Neural cell (in vitro differentiated cells): ENCODE results near the gene AGPS.

Source experiments
- EP300 ChIP-seq: fragments of 450-650 bp; conservative IDR thresholded peaks from 2 replicates; pipeline ENCODE4 v1.6.1; 2014; ENCODE audit warnings: antibody characterized with exemption, mild to moderate bottlenecking, moderate library complexity; ENCODE audit not compliant: poor library complexity, severe bottlenecking
- EZH2 ChIP-seq: fragments of 200-600, 300-800 bp; shearing (Covaris generic), sonication (generic); IDR thresholded peaks from 2 replicates; pipeline ENCODE4 v1.6.1; 2014; ENCODE audit warnings: antibody characterized with exemption, low read length, borderline replicate concordance, mild to moderate bottlenecking; ENCODE audit not compliant: insufficient read depth, poor library complexity, severe bottlenecking
- POLR2AphosphoS5 ChIP-seq: IDR thresholded peaks from 2 replicates; pipeline ENCODE4 v1.6.1; 2012
- RAD21 ChIP-seq: fragments of 450-650 bp; conservative IDR thresholded peaks from 2 replicates; pipeline ENCODE4 v1.6.1; 2014; ENCODE audit warnings: antibody characterized with exemption, mild to moderate bottlenecking, moderate library complexity
- SMC3 ChIP-seq: fragments of 450-650 bp; conservative IDR thresholded peaks from 2 replicates; pipeline ENCODE4 v1.6.1; 2014; ENCODE audit warnings: antibody characterized with exemption, mild to moderate bottlenecking, moderate library complexity; ENCODE audit not compliant: poor library complexity
- TAF1 ChIP-seq: IDR thresholded peaks from 2 replicates; pipeline ENCODE4 v1.6.1; 2012; ENCODE audit warnings: low read depth
- TF ChIP-seq, protein P1 (sequence below): fragments of 450-650 bp; IDR thresholded peaks from 2 replicates; pipeline ENCODE4 v1.5.1; 2014; ENCODE audit warnings: antibody characterized with exemption, mild to moderate bottlenecking, moderate library complexity; ENCODE audit not compliant: poor library complexity, severe bottlenecking
- TF ChIP-seq, protein P2 (sequence below): IDR thresholded peaks from 2 replicates; pipeline ENCODE4 v1.6.1; 2012; ENCODE audit warnings: borderline replicate concordance

DNA sequence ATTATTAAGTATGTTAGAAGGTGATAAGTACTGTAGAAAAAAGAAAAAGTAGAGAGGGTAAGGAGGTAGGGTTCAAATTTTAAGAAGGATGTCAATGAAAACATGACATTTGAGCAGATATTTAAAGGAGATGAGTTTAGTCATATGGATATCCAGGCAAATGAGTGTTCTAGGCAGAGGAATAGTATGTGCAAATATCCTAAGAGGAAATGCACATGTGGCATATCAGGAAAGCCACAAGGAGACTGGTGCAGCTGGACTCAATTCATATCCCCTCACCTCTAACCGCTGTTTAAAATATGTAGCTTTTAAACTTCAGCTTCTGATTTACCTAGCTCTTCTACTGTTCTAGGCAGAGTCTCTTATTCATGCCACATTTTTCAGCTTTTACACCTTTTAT is 9.5 kb downstream of the AGPS start:
- TF ChIP-seq, protein P1, sequence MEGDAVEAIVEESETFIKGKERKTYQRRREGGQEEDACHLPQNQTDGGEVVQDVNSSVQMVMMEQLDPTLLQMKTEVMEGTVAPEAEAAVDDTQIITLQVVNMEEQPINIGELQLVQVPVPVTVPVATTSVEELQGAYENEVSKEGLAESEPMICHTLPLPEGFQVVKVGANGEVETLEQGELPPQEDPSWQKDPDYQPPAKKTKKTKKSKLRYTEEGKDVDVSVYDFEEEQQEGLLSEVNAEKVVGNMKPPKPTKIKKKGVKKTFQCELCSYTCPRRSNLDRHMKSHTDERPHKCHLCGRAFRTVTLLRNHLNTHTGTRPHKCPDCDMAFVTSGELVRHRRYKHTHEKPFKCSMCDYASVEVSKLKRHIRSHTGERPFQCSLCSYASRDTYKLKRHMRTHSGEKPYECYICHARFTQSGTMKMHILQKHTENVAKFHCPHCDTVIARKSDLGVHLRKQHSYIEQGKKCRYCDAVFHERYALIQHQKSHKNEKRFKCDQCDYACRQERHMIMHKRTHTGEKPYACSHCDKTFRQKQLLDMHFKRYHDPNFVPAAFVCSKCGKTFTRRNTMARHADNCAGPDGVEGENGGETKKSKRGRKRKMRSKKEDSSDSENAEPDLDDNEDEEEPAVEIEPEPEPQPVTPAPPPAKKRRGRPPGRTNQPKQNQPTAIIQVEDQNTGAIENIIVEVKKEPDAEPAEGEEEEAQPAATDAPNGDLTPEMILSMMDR = no peak
- TF ChIP-seq POLR2AphosphoS5 (no peak), EZH2 (no peak), TAF1 (no peak), SMC3 (no peak), EP300 (no peak), RAD21 (no peak)
- TF ChIP-seq, protein P2, sequence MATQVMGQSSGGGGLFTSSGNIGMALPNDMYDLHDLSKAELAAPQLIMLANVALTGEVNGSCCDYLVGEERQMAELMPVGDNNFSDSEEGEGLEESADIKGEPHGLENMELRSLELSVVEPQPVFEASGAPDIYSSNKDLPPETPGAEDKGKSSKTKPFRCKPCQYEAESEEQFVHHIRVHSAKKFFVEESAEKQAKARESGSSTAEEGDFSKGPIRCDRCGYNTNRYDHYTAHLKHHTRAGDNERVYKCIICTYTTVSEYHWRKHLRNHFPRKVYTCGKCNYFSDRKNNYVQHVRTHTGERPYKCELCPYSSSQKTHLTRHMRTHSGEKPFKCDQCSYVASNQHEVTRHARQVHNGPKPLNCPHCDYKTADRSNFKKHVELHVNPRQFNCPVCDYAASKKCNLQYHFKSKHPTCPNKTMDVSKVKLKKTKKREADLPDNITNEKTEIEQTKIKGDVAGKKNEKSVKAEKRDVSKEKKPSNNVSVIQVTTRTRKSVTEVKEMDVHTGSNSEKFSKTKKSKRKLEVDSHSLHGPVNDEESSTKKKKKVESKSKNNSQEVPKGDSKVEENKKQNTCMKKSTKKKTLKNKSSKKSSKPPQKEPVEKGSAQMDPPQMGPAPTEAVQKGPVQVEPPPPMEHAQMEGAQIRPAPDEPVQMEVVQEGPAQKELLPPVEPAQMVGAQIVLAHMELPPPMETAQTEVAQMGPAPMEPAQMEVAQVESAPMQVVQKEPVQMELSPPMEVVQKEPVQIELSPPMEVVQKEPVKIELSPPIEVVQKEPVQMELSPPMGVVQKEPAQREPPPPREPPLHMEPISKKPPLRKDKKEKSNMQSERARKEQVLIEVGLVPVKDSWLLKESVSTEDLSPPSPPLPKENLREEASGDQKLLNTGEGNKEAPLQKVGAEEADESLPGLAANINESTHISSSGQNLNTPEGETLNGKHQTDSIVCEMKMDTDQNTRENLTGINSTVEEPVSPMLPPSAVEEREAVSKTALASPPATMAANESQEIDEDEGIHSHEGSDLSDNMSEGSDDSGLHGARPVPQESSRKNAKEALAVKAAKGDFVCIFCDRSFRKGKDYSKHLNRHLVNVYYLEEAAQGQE = no peak
